Ectodermal cell (in vitro differentiated cells): ENCODE measurements around the gene SERGEF.

ENCODE experiments used
- H3K27ac ChIP-seq: 2 replicates; pipeline ENCODE4 v1.7.0; 2013; ENCODE audit warnings: mild to moderate bottlenecking, low read depth, low read length; ENCODE audit not compliant: insufficient read depth, poor library complexity, severe bottlenecking
- H3K27me3 ChIP-seq: 2 replicates; pipeline ENCODE4 v1.7.0; 2013; ENCODE audit warnings: mild to moderate bottlenecking, low read length; ENCODE audit not compliant: insufficient read depth, control insufficient read depth, poor library complexity, severe bottlenecking
- H3K36me3 ChIP-seq: one replicate; pipeline ENCODE4 v1.7.0; 2013; ENCODE audit warnings: low read length; ENCODE audit not compliant: control insufficient read depth, insufficient read depth
- H3K4me1 ChIP-seq: one replicate; pipeline ENCODE4 v1.7.0; 2013; ENCODE audit warnings: low read length; ENCODE audit not compliant: control insufficient read depth, insufficient read depth
- H3K4me3 ChIP-seq: 2 replicates; pipeline ENCODE4 v1.7.0; 2013; ENCODE audit warnings: low read depth, low read length, control low read depth; ENCODE audit not compliant: insufficient read depth
- H3K9me3 ChIP-seq: 2 replicates; pipeline ENCODE4 v1.7.0; 2013; ENCODE audit warnings: mild to moderate bottlenecking, low read length, moderate library complexity; ENCODE audit not compliant: control insufficient read depth
- WGBS, 2 experiments: methylation state at CpG; one replicate each; pipeline ENCODE4 v1.1.7; 2013; ENCODE audit warnings: missing lambda C conversion rate in 2 of 2; 5-methylcytosine and 5-hydroxymethylcytosine counted together

The SERGEF gene

DNA sequence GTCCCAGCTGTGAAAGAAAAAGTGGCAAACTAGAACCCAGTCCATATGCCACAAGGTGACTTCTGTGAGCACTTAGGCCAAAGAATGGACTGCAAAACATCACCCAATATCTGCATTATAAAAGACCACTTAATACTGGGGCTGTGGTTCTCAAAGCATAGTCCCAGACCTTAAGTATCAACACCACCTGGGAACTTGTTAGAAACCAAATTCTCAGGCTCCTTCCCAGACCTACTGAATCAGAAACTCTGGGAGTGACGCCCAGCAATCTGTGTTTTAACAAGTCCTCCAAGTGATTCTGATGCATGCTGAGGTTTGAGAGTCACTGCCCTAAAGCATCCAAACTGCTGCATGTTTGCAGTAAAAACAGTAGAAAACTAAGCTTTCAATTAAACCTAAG is 81.3 kb downstream of the SERGEF start:
- Histone ChIP-seq H3K4me3 (no peak overlapping the region), H3K27me3 (no peaks in the 10 kb centered on the region), H3K27ac (no peak overlapping the region), H3K36me3 (no peaks in the 10 kb centered on the region), H3K9me3 (no peaks in the 10 kb centered on the region), H3K4me1 (no peaks in the 10 kb centered on the region)
- WGBS, 2 experiments, result 78 to 84% methylated on average over 1 of the region's 1 CpG

DNA sequence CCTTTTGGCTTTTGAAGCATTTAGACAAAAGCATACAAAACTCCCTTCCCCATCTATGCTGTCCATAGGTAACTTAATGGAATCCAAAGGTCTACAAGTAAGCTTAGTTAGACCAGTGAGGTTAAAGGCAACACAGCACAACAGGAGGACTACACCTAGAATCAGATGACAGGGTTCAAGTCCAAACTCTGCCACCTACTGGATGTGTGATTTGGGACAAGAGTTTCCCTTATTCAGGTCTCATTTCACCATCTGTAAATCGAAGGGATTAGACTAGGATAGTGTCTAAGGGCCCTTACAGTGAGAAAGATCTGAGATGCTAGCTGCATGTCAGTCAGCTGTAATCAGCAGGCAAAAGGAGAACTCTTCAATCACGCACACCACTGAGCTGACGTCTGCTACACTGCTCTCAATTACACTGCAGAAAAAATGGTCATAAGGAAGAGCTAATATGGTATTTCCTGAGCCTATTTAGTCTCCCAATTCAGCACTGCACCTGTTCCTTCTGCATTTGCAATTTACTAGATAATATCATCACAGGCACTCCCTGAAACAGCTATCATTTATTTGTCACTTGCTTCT is 82.2 kb downstream of the SERGEF start:
- Histone ChIP-seq H3K9me3 (no peaks in the 10 kb centered on the region), H3K36me3 (no peaks in the 10 kb centered on the region), H3K27me3 (no peaks in the 10 kb centered on the region), H3K4me3 (no peak overlapping the region), H3K4me1 (no peaks in the 10 kb centered on the region), H3K27ac (no peak overlapping the region)
- WGBS, 2 experiments, result 88 to 91% methylated on average over 3 of the region's 3 CpGs

DNA sequence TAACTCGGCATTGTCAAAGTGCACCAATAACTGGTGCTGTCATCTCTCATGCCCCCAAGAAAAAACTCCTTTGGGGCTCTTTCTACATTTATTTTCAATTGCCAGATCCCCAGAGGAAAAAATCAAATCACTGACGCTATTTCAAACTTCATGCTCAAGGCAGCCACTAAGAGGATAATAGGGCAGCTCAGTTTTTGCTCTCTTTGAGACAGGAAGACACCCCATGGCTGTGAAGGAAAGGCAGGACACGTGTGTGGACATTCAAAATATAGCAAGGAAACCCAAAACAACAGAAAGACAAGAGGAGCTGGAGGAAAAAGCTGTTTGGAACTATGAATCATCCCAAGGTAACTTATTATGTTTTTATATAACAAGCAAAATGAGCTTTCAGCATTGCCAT is 83.7 kb downstream of the SERGEF start:
- no peaks in the 10 kb centered on the region for H3K9me3 ChIP-seq
- H3K27me3 ChIP-seq, result no peaks in the 10 kb centered on the region
- no peaks in the 10 kb centered on the region for H3K36me3 ChIP-seq
- H3K27ac ChIP-seq, result no peak overlapping the region
- no peaks in the 10 kb centered on the region for H3K4me1 ChIP-seq
- H3K4me3 ChIP-seq, result no peak overlapping the region
- 87 to 92% methylated on average over 3 of the region's 3 CpGs for WGBS, 2 experiments

DNA sequence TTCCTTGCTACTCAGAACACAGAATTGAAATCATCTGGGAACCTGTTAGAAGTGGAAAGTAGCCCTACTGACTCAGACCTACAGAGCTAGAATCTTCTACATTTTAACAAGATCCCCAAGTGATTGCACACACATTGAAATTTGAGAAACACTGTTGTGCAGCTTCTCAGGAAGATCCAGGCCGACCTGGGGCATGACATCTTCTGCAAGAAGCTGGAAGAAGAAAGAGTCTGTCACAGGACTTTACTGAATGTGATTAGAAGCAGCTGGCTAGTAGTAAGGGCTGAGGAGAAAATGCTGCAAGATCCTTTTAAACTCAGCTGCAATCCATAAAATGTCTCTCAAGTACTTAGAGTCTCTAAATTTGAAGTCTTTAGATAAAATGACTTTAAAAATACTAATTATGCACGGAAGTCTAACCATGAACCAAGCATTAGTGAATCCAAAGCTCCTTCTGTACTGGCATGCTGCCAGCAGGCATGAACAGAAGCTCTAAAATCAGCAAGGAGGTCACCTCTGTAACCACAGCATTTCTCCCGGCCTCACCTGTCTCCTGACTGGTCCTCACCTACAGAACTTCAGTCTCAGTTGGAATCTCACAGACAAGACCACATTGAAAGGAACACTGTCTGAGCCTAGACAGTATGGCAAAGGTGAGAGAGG is 85.0 kb downstream of the SERGEF start:
- Histone ChIP-seq H3K27ac (no peak overlapping the region), H3K9me3 (no peaks in the 10 kb centered on the region), H3K27me3 (no peaks in the 10 kb centered on the region), H3K4me1 (no peaks in the 10 kb centered on the region), H3K4me3 (no peak overlapping the region), H3K36me3 (no peaks in the 10 kb centered on the region)
- WGBS, 2 experiments, result 89 to 90% methylated on average over 3 of the region's 3 CpGs

- H3K9me3 ChIP-seq, result no peaks in the 10 kb centered on the region
- no peak overlapping the region for H3K27ac ChIP-seq
- WGBS, 2 experiments, result 95 to 97% methylated on average over 3 of the region's 3 CpGs
- H3K27me3 ChIP-seq, result no peaks in the 10 kb centered on the region
- no peaks in the 10 kb centered on the region for H3K36me3 ChIP-seq
- no peaks in the 10 kb centered on the region for H3K4me1 ChIP-seq
- no peak overlapping the region for H3K4me3 ChIP-seq
These were observed 85.8 kb downstream of the SERGEF start for GRCh38 chr11:17927041-17927440.

GRCh38 chr11:17924713-17925112 is 88.1 kb downstream of the SERGEF start:
- Histone ChIP-seq H3K27me3 (no peaks in the 10 kb centered on the region), H3K9me3 (no peaks in the 10 kb centered on the region), H3K36me3 (no peaks in the 10 kb centered on the region), H3K4me3 (no peak overlapping the region), H3K27ac (no peak overlapping the region), H3K4me1 (no peaks in the 10 kb centered on the region)
- WGBS, 2 experiments, result 93% methylated on average over 3 of the region's 3 CpGs

GRCh38 chr11:17923217-17923616 is 89.6 kb downstream of the SERGEF start:
- 90 to 93% methylated on average over 3 of the region's 3 CpGs for WGBS, 2 experiments
- H3K9me3 ChIP-seq, result no peaks in the 10 kb centered on the region
- H3K4me3 ChIP-seq, result no peak overlapping the region

GRCh38 chr11:17922416-17922788 is 90.4 kb downstream of the SERGEF start:
- no peaks in the 10 kb centered on the region for H3K9me3 ChIP-seq
- H3K4me1 ChIP-seq, result no peaks in the 10 kb centered on the region
- 46 to 50% methylated on average over 2 of the region's 2 CpGs for WGBS, 2 experiments
- H3K4me3 ChIP-seq, result no peak overlapping the region
- no peaks in the 10 kb centered on the region for H3K27me3 ChIP-seq
- no peaks in the 10 kb centered on the region for H3K36me3 ChIP-seq
- no peak overlapping the region for H3K27ac ChIP-seq

More at GRCh38 chr11:17923217-17923616, 89.6 kb downstream of the SERGEF start:
- H3K36me3 ChIP-seq, result no peaks in the 10 kb centered on the region
- no peak overlapping the region for H3K27ac ChIP-seq
- no peaks in the 10 kb centered on the region for H3K4me1 ChIP-seq
- no peaks in the 10 kb centered on the region for H3K27me3 ChIP-seq

GRCh38 chr11:17921659-17922415 is 91.0 kb downstream of the SERGEF start:
- Histone ChIP-seq H3K36me3 (no peaks in the 10 kb centered on the region), H3K9me3 (no peaks in the 10 kb centered on the region), H3K27ac (no peak overlapping the region), H3K27me3 (no peaks in the 10 kb centered on the region), H3K4me1 (no peaks in the 10 kb centered on the region), H3K4me3 (no peak overlapping the region)
- 80 to 81% methylated on average over 4 of the region's 4 CpGs for WGBS, 2 experiments

- no peaks in the 10 kb centered on the region for H3K4me1 ChIP-seq
- H3K27me3 ChIP-seq, result no peaks in the 10 kb centered on the region
- no peaks in the 10 kb centered on the region for H3K36me3 ChIP-seq
- WGBS, 2 experiments, result 91 to 94% methylated on average over 1 of the region's 1 CpG
- no peak overlapping the region for H3K27ac ChIP-seq
- H3K4me3 ChIP-seq, result no peak overlapping the region
- H3K9me3 ChIP-seq, result no peaks in the 10 kb centered on the region
These were observed 94.7 kb downstream of the SERGEF start for GRCh38 chr11:17918049-17918605.
